Endothelial cell of umbilical vein (primary cell): ENCODE measurements around the gene BUB1. TPM values are rescaled to one million over a fixed set of nuclear protein-coding genes. Genes with fewer than 3 reads are reported as not detected.

Experiments
- BruUV-seq: library from RNA; stranded (reverse); fragments of 400-500 nt; replicated peaks from 2 replicates; lab custom pipeline; 2021; lab: Mats Ljungman, UMichigan
- CTCF ChIA-PET: fragments of 300-600, 350-600 bp; sonication (Branson Sonifier 250); formaldehyde crosslinking; loops from one replicate; lab custom pipeline; 2021; ENCODE audit warnings: antibody characterized with exemption, inconsistent platforms; lab: Charles Lee
- POLR2A ChIA-PET: fragments of 300-600, 350-600 bp; sonication (Branson Sonifier 250); formaldehyde crosslinking; loops from one replicate; lab custom pipeline; 2021; ENCODE audit warnings: antibody characterized with exemption, inconsistent platforms; lab: Charles Lee
- DNase-seq: peaks from one replicate; pipeline ENCODE4 v3.0.0-alpha.2; 2011; ENCODE audit warnings: low read depth, low spot score
- FAIRE-seq: peaks from 2 replicates; lab custom pipeline; 2011; peaks lifted over from hg19 to GRCh38; lab: Jason Lieb, UNC
- H2AFZ ChIP-seq: 2 replicates; pipeline ENCODE4 v1.6.0; 2012; ENCODE audit warnings: low read depth, low read length, control low read depth, inconsistent platforms
- H3K27ac ChIP-seq: 2 replicates; pipeline ENCODE4 v1.5.1; 2011; ENCODE audit warnings: low read depth, mild to moderate bottlenecking, control low read depth, low read length, moderate library complexity; ENCODE audit not compliant: insufficient read depth
- H3K27me3 ChIP-seq, 2 experiments: 2 replicates each; pipeline versions ENCODE4 v1.6.0 to v1.6.1; 2011; ENCODE audit warnings: low read length in 2 of 2, mixed read lengths in 1 of 2; ENCODE audit not compliant: control insufficient read depth in 2 of 2, insufficient read depth in 2 of 2
- H3K36me3 ChIP-seq, 2 experiments: 2 replicates in 1 of 2; 3 replicates in 1 of 2; pipeline ENCODE4 v1.5.1; 2011; ENCODE audit warnings: low read length in 2 of 2, mild to moderate bottlenecking in 1 of 2, moderate library complexity in 1 of 2; ENCODE audit not compliant: control insufficient read depth in 2 of 2, insufficient read depth in 2 of 2; ENCODE audit errors: extremely low read depth in 1 of 2
- H3K4me1 ChIP-seq: 3 replicates; pipeline ENCODE4 v1.5.1; 2011; ENCODE audit warnings: mild to moderate bottlenecking, low read length; ENCODE audit not compliant: control insufficient read depth, insufficient read depth; ENCODE audit errors: extremely low read depth
- H3K4me2 ChIP-seq: 2 replicates; pipeline ENCODE4 v1.6.1; 2011; ENCODE audit warnings: low read length, control low read depth, mixed read lengths; ENCODE audit not compliant: insufficient read depth
- H3K4me3 ChIP-seq, 3 experiments: fragments of 200-600 bp in 1 of 3; sonication (generic), shearing (Covaris generic) in 1 of 3; replicated peaks in 1 of 3; 2 replicates each; pipeline ENCODE4 v1.5.1; 2011 to 2016; ENCODE audit warnings: control low read depth in 3 of 3, low read length in 3 of 3, mild to moderate bottlenecking in 2 of 3, inconsistent platforms in 1 of 3, low read depth in 1 of 3, moderate library complexity in 1 of 3; ENCODE audit not compliant: insufficient read depth in 1 of 3
- H3K79me2 ChIP-seq: 2 replicates; pipeline ENCODE4 v1.6.0; 2012; ENCODE audit warnings: low read length, inconsistent platforms; ENCODE audit not compliant: control insufficient read depth, insufficient read depth
- H3K9ac ChIP-seq: replicated peaks from 2 replicates; pipeline ENCODE3; 2011; ENCODE audit warnings: low read length, control low read depth; ENCODE audit not compliant: insufficient read depth; ENCODE audit errors: extremely low read depth
- H3K9me1 ChIP-seq: replicated peaks from 3 replicates; pipeline ENCODE4 v1.6.0; 2011; ENCODE audit warnings: mild to moderate bottlenecking, low read length; ENCODE audit not compliant: control insufficient read depth, insufficient read depth; ENCODE audit errors: extremely low read depth
- H3K9me3 ChIP-seq: replicated peaks from 2 replicates; pipeline ENCODE4 v1.5.1; 2012; ENCODE audit warnings: low read length, inconsistent platforms; ENCODE audit not compliant: control insufficient read depth, insufficient read depth
- H4K20me1 ChIP-seq: replicated peaks from 2 replicates; pipeline ENCODE3; 2011; ENCODE audit warnings: mild to moderate bottlenecking, low read length; ENCODE audit not compliant: control insufficient read depth, insufficient read depth; ENCODE audit errors: extremely low read depth
- CTCF ChIP-seq, 2 donors: IDR thresholded peaks; 1 replicate in 1 of 2; 2 replicates in 1 of 2; pipeline ENCODE4 v1.5.1; 2011; ENCODE audit warnings: low read length in 2 of 2, mild to moderate bottlenecking in 2 of 2, moderate library complexity in 2 of 2, control low read depth in 1 of 2, inconsistent platforms in 1 of 2, low read depth in 1 of 2; ENCODE audit not compliant: insufficient read depth in 1 of 2; ENCODE audit errors: extremely low read depth in 1 of 2
- EZH2 ChIP-seq: IDR thresholded peaks from 2 replicates; pipeline ENCODE4 v1.6.1; 2012; ENCODE audit warnings: borderline replicate concordance, low read depth, mild to moderate bottlenecking, moderate library complexity, low read length, inconsistent platforms; ENCODE audit not compliant: severe bottlenecking
- FOS ChIP-seq: IDR thresholded peaks from 2 replicates; pipeline ENCODE4 v1.6.1; 2011; ENCODE audit warnings: mild to moderate bottlenecking, low read length, moderate library complexity, borderline replicate concordance; ENCODE audit not compliant: insufficient read depth
- GATA2 ChIP-seq: IDR thresholded peaks from 2 replicates; pipeline ENCODE4 v1.7.0; 2011; ENCODE audit warnings: low read depth, mild to moderate bottlenecking, moderate library complexity, mixed read lengths, low read length; ENCODE audit not compliant: insufficient read length, insufficient read depth
- JUN ChIP-seq: IDR thresholded peaks from 2 replicates; pipeline ENCODE4 v1.6.1; 2011; ENCODE audit warnings: borderline replicate concordance, low read depth; ENCODE audit not compliant: insufficient read length, insufficient read depth
- MAX ChIP-seq: IDR thresholded peaks from 2 replicates; pipeline ENCODE4 v1.6.1; 2011; ENCODE audit not compliant: insufficient read depth, insufficient read length
- MYC ChIP-seq: IDR thresholded peaks from one replicate; pipeline ENCODE4 v1.6.1; 2011; ENCODE audit warnings: mild to moderate bottlenecking, low read depth, low read length
- POLR2A ChIP-seq: IDR thresholded peaks from 2 replicates; pipeline ENCODE4 v1.6.1; 2012; ENCODE audit warnings: low read depth, mild to moderate bottlenecking, control low read depth, low read length
- POLR2AphosphoS5 ChIP-seq: IDR thresholded peaks from 2 replicates; pipeline ENCODE4 v1.6.1; 2012; ENCODE audit warnings: low read depth, mild to moderate bottlenecking, control low read depth, low read length, moderate library complexity; ENCODE audit not compliant: insufficient read depth
- dilution Hi-C: fragments of 300-500 bp; cut with MboI; formaldehyde crosslinking; loops from one replicate; pipeline ENCODE4 v1.15.0; 2019; ENCODE audit warnings: low sequenced_read_pairs; ENCODE audit not compliant: extremely low pct_ligation_motif_present
- intact Hi-C: fragments of 100-400 bp; cut with micrococcal nuclease; formaldehyde crosslinking; loops from one replicate; pipeline ENCODE4 v1.10.0; 2022
- polyA plus RNA-seq, 4 experiments: library from polyadenylated mRNA; depleted of rRNA in 3 of 4; stranded (reverse) in 3 of 4; unstranded in 1 of 4; fragments of >200 nt; gene quantifications; 2 replicates each; pipeline versions ENCODE4 v1.2.1 to v1.2.3, GENCODE V29; 2011 to 2012; ENCODE audit warnings: missing spikeins in 1 of 4
- total RNA-seq: library from RNA; stranded (reverse); gene quantifications from 2 replicates; pipeline ENCODE4 v1.2.3, GENCODE V29; 2021

The BUB1 gene
- total and polyA plus RNA-seq, 2 donors (not counting 3 experiments of a cell fraction or from before 2014, with no cell fraction given) = 16.1 to 66.4 TPM

- Histone ChIP-seq H3K4me1 (no peaks in the 10 kb centered on the region), H4K20me1 (no peaks in the 10 kb centered on the region), H3K4me2 (no peak overlapping the region), H3K4me3 (no peak overlapping the region), H3K27ac (no peak overlapping the region), H3K9me3 (no peaks in the 10 kb centered on the region), H2AFZ (no peak overlapping the region), H3K27me3 (peaks cover 31 to 61% of the 10 kb centered on the region in 2 experiments), H3K79me2 (no peaks in the 10 kb centered on the region), H3K9me1 (no peaks in the 10 kb centered on the region), H3K36me3 (no peaks in the 10 kb centered on the region), H3K9ac (no peak overlapping the region)
- dilution Hi-C loops (no loop called here), intact Hi-C loops (no loop called here)
- DNase-seq = no peak
- TF ChIP-seq FOS (no peak), MYC (no peak), CTCF (IDR thresholded peaks at IDR 0.05; ENCODE audit: extremely low read depth in 1 of 2, insufficient read depth in 1 of 2, low read depth in 1 of 2, low read length in 2 of 2) (no peak), POLR2A (no peak), JUN (no peak), EZH2 (no peak), GATA2 (no peak), POLR2AphosphoS5 (no peak), MAX (no peak)
- POLR2A ChIA-PET = interaction anchor here (0.6 kb wide), 1 partner anchor 209 kb away, joined by 3 read pairs; no protein-coding TSS in a partner anchor
- FAIRE-seq = no peak
- BruUV-seq = no TSS peak
- CTCF ChIA-PET = interaction anchor here (1.0 kb wide), 1 partner anchor 43 kb away, joined by 4 read pairs; no protein-coding TSS in a partner anchor
Observed at GRCh38 chr2:110712737-110713136, 34.9 kb upstream of the BUB1 start.
